HCT116 (cell line): ENCODE data around the gene SFXN4. TPM values are rescaled to one million over a fixed set of nuclear protein-coding genes. Genes with fewer than 3 reads are reported as not detected.

Experiments used
- ATAC-seq: fragments of 200-7000 bp; cut with Tn5 transposase; 2 replicates; pipeline ENCODE4 v1.9.1; 2020; ENCODE audit warnings: mild to moderate bottlenecking, moderate library complexity
- Bru-seq: library from RNA; stranded (reverse); fragments of 400-500 nt; gene quantifications from one replicate; lab custom pipeline; 2021; lab: Mats Ljungman, UMichigan
- BruChase-seq, 2 experiments: library from RNA; stranded (reverse); fragments of 400-500 nt; gene quantifications; one replicate each; lab custom pipeline; 2021; lab: Mats Ljungman, UMichigan
- BruUV-seq: library from RNA; stranded (reverse); fragments of 400-500 nt; replicated peaks from 2 replicates; lab custom pipeline; 2021; lab: Mats Ljungman, UMichigan
- CTCF ChIA-PET: fragments of 300-600 bp; sonication (Branson Sonifier 250); formaldehyde crosslinking; loops from one replicate; lab custom pipeline; 2021; ENCODE audit warnings: antibody characterized with exemption; lab: Charles Lee
- POLR2A ChIA-PET: fragments of 300-600, 350-600 bp; sonication (Branson Sonifier 250); formaldehyde crosslinking; loops from one replicate; lab custom pipeline; 2021; ENCODE audit warnings: antibody characterized with exemption; lab: Charles Lee
- RAD21 ChIA-PET, 2 experiments: fragments of 300-600 bp; sonication (Branson Sonifier 250); formaldehyde crosslinking; loops; one replicate each; lab custom pipeline; 2023; ENCODE audit warnings: low total read pairs in 2 of 2; ENCODE audit not compliant: uncharacterized antibody in 2 of 2, unreplicated experiment in 2 of 2, low non-redundant PET in 1 of 2; lab: Charles Lee
- DNase-seq: peaks from one replicate; pipeline ENCODE4 v3.0.0-alpha.2; 2010; ENCODE audit warnings: low read depth, low spot score
- H2AFZ ChIP-seq: fragments of 200-600 bp; shearing (Covaris generic), sonication (generic); 2 replicates; pipeline ENCODE4 v1.6.1; 2017; ENCODE audit warnings: low read depth, mixed run types, mixed read lengths, antibody characterized with exemption, low read length; ENCODE audit not compliant: poor library complexity, severe bottlenecking
- H3K27ac ChIP-seq: 2 replicates; pipeline ENCODE4 v1.5.1; 2012; ENCODE audit warnings: low read depth, low read length
- H3K27me3 ChIP-seq: fragments of 200-600 bp; sonication (generic); 2 replicates; pipeline ENCODE4 v1.6.1; 2016; ENCODE audit warnings: mixed run types, low read length, mixed read lengths; ENCODE audit not compliant: insufficient read depth
- H3K36me3 ChIP-seq, 2 experiments: fragments of 200-500 bp in 1 of 2; fragments of 200-600 bp in 1 of 2; sonication (Bioruptor generic) in 1 of 2; sonication (generic) in 1 of 2; 2 replicates each; pipeline versions ENCODE4 v1.5.1 to v1.6.1; 2014 to 2016; ENCODE audit warnings: low read length in 2 of 2, inconsistent platforms in 1 of 2, mixed read lengths in 1 of 2, mixed run types in 1 of 2; ENCODE audit not compliant: insufficient read depth in 2 of 2, control insufficient read depth in 1 of 2
- H3K4me1 ChIP-seq, 2 experiments: fragments of 200-600 bp in 1 of 2; sonication (generic) in 1 of 2; 2 replicates each; pipeline versions ENCODE4 v1.5.1 to v1.6.1; 2012 to 2017; ENCODE audit warnings: low read length in 2 of 2, inconsistent platforms in 1 of 2, mild to moderate bottlenecking in 1 of 2, mixed read lengths in 1 of 2, mixed run types in 1 of 2, moderate library complexity in 1 of 2; ENCODE audit not compliant: insufficient read depth in 2 of 2, control insufficient read depth in 1 of 2
- H3K4me2 ChIP-seq: fragments of 200-600 bp; sonication (generic); 2 replicates; pipeline ENCODE4 v1.6.1; 2017; ENCODE audit warnings: mixed run types, low read length, mixed read lengths
- H3K4me3 ChIP-seq, 2 experiments: fragments of 200-600 bp in 1 of 2; sonication (generic) in 1 of 2; replicated peaks in 1 of 2; 2 replicates each; pipeline ENCODE4 v1.5.1; 2011 to 2016; ENCODE audit warnings: low read length in 2 of 2, control low read depth in 1 of 2, low read depth in 1 of 2, mild to moderate bottlenecking in 1 of 2, mixed read lengths in 1 of 2, mixed run types in 1 of 2
- H3K79me2 ChIP-seq: fragments of 200-600 bp; sonication (generic); 2 replicates; pipeline ENCODE4 v1.6.1; 2017; ENCODE audit warnings: mild to moderate bottlenecking, mixed run types, low read length, moderate library complexity, mixed read lengths; ENCODE audit not compliant: insufficient read depth
- H3K9ac ChIP-seq: fragments of 200-600 bp; sonication (generic); 2 replicates; pipeline ENCODE4 v1.6.1; 2016; ENCODE audit warnings: low read length, mixed read lengths
- H3K9me2 ChIP-seq: fragments of 200-600 bp; sonication (generic), shearing (Covaris generic); 2 replicates; pipeline ENCODE4 v1.6.1; 2017; ENCODE audit warnings: mixed run types, mild to moderate bottlenecking, moderate library complexity; ENCODE audit not compliant: insufficient read depth
- H3K9me3 ChIP-seq, 2 experiments: fragments of 200-500 bp in 1 of 2; fragments of 200-600 bp in 1 of 2; sonication (Bioruptor generic) in 1 of 2; sonication (generic) in 1 of 2; 2 replicates each; pipeline ENCODE4 v1.6.1; 2014 to 2017; ENCODE audit warnings: low read length in 2 of 2, mixed read lengths in 2 of 2, inconsistent platforms in 1 of 2, low read depth in 1 of 2, mild to moderate bottlenecking in 1 of 2, mixed run types in 1 of 2, moderate library complexity in 1 of 2; ENCODE audit not compliant: control insufficient read depth in 1 of 2, insufficient read depth in 1 of 2
- H4K20me1 ChIP-seq: fragments of 200-600 bp; sonication (generic), shearing (Covaris generic); 2 replicates; pipeline ENCODE4 v1.6.1; 2017; ENCODE audit warnings: mixed run types, mild to moderate bottlenecking, moderate library complexity; ENCODE audit not compliant: insufficient read depth
- ATF3 ChIP-seq: IDR thresholded peaks from 2 replicates; pipeline ENCODE4 v1.6.1; 2012
- CBX3 ChIP-seq: IDR thresholded peaks from 2 replicates; pipeline ENCODE4 v1.6.1; 2012; ENCODE audit warnings: low read depth
- EGR1 ChIP-seq: IDR thresholded peaks from 2 replicates; pipeline ENCODE4 v1.6.1; 2012; ENCODE audit warnings: low read depth
- ELF1 ChIP-seq: IDR thresholded peaks from 2 replicates; pipeline ENCODE4 v1.6.1; 2012; ENCODE audit warnings: low read depth, borderline replicate concordance
- MAX ChIP-seq: IDR thresholded peaks from 2 replicates; pipeline ENCODE4 v1.6.1; 2012
- POLR2A ChIP-seq: IDR thresholded peaks from 2 replicates; pipeline ENCODE4 v1.7.0; 2011; ENCODE audit warnings: borderline replicate concordance; ENCODE audit not compliant: insufficient read depth, insufficient read length; ENCODE audit errors: extremely low read depth
- POLR2AphosphoS5 ChIP-seq: IDR thresholded peaks from 2 replicates; pipeline ENCODE4 v1.6.1; 2011; ENCODE audit warnings: mild to moderate bottlenecking, low read depth, low read length, moderate library complexity
- SIN3A ChIP-seq: IDR thresholded peaks from 2 replicates; pipeline ENCODE4 v1.6.1; 2012; ENCODE audit warnings: low read depth
- SP1 ChIP-seq: IDR thresholded peaks from 2 replicates; pipeline ENCODE4 v1.6.1; 2012; ENCODE audit warnings: low read depth
- TCF7L2 ChIP-seq: IDR thresholded peaks from 2 replicates; pipeline ENCODE4 v1.7.0; 2011; ENCODE audit warnings: borderline replicate concordance, inconsistent platforms; ENCODE audit not compliant: insufficient read depth, insufficient read length; ENCODE audit errors: extremely low read depth
- ZBTB33 ChIP-seq: IDR thresholded peaks from 2 replicates; pipeline ENCODE4 v1.6.1; 2011; ENCODE audit warnings: mild to moderate bottlenecking, low read length, moderate library complexity; ENCODE audit not compliant: insufficient replicate concordance; ENCODE audit errors: extremely low read depth
- ZFX ChIP-seq: fragments of 450-650 bp; IDR thresholded peaks from 2 replicates; pipeline ENCODE4 v1.6.1; 2017
- intact Hi-C: fragments of 100-400 bp; cut with micrococcal nuclease; formaldehyde crosslinking; loops from 2 replicates; pipeline ENCODE4 v1.10.0; 2022
- long read RNA-seq: library from polyadenylated mRNA; unstranded; transcript quantifications from one replicate; pipeline ENCODE4 v2.0.0, GENCODE V29; 2021; ENCODE audit not compliant: unreplicated experiment
- polyA plus RNA-seq: library from polyadenylated mRNA; unstranded; fragments of >200 nt; gene quantifications from 2 replicates; pipeline ENCODE4 v1.2.1, GENCODE V29; 2012; ENCODE audit warnings: missing spikeins
- total RNA-seq: library from RNA; stranded (reverse); gene quantifications from one replicate; pipeline ENCODE4 v1.2.1, GENCODE V29; 2021; ENCODE audit not compliant: unreplicated experiment

Gene SFXN4
- 58.2 TPM for total RNA-seq
- 35.4 and 50.2 TPM in 2 replicates for polyA plus RNA-seq
- Bru-seq, nascent RNA: percentile 86 among the genes with signal in this experiment
- percentile 81 among the genes with signal in this experiment for BruChase-seq, experiment 1, labeled RNA remaining after a 6-hour chase
- percentile 84 among the genes with signal in this experiment for BruChase-seq, experiment 2, labeled RNA remaining after a 2-hour chase
- long read RNA-seq, transcript SFXN4-201 (14 exons, 1,363 nt): major isoform, 48 of 90 reads
- long read RNA-seq, partial matches to known transcripts: 8 of 90 reads
- long read RNA-seq, other reads (novel, unspliced or antisense): 34 of 90 reads

GRCh38 chr10:119165171-119166117, at the start of gene SFXN4:
SFXN4 (minus strand) TSS chr10:119165714; CDS start chr10:119165647, 67 bp downstream.
- ATAC-seq (peak; percentile 93), DNase-seq (peak; percentile 44)
- peak within 1 kb of the TSS; percentile 94 for H3K4me2 ChIP-seq
- H3K27me3 ChIP-seq: no peaks in the 10 kb centered on the region
- no peaks in the 10 kb centered on the region for H3K9me3 ChIP-seq
- ChIA-PET RAD21 (no interaction called here), CTCF (interaction anchor here (0.8 kb wide), 1 partner anchor 44 kb away, joined by 3 read pairs; no protein-coding TSS in a partner anchor), POLR2A (interaction anchor here (0.9 to 1.3 kb wide), 3 partner anchors 30 to 280 kb away, joined by 3 read pairs; no protein-coding TSS in a partner anchor)
- intact Hi-C loops: no loop called here
- peaks cover 29 to 63% of the 10 kb centered on the region in 2 experiments; a peak in 3 of 4 replicates for H3K36me3 ChIP-seq
- TSS peak; percentile 87 for BruUV-seq
- H2AFZ ChIP-seq: no peak within 1 kb of the TSS
- H3K9me2 ChIP-seq: no peaks in the 10 kb centered on the region
- peak within 1 kb of the TSS; percentile 84 to 88 for H3K4me3 ChIP-seq
- peak within 1 kb of the TSS; percentile 81 for H3K27ac ChIP-seq
- TF ChIP-seq SP1 (no peak), ELF1 (no peak), ZBTB33 (peak; percentile 22), CBX3 (no peak), SIN3A (0 out of 2 replicates have a peak, but pooled peaks have one; percentile 50), TCF7L2 (peak; percentile 16), ZFX (peak; percentile 98), MAX (peak; percentile 98), POLR2AphosphoS5 (peak; percentile 88), EGR1 (peak; percentile 56; the same call in 1 of the 2 replicates), ATF3 (no peak), POLR2A (peak; percentile 55)
- H4K20me1 ChIP-seq: no peaks in the 10 kb centered on the region
- H3K9ac ChIP-seq: peak within 1 kb of the TSS; percentile 95
- peaks cover 27% of the 10 kb centered on the region for H3K79me2 ChIP-seq
- peaks cover 10 to 24% of the 10 kb centered on the region in 2 experiments for H3K4me1 ChIP-seq
